ENCODE measurements around the gene PGM1. TPM values are rescaled to one million over a fixed set of nuclear protein-coding genes. Genes with fewer than 3 reads are reported as not detected.

The PGM1 gene
- total RNA-seq, 4 donors from 2014 or later, result 111 to 275 (median 132) TPM

- no peak for TF ChIP-seq CTCF (IDR thresholded peaks at IDR 0.05; ENCODE audit: low read depth)
Measured at GRCh38 chr1:63665410-63665809, 72.2 kb downstream of the PGM1 start.

GRCh38 chr1:63665824-63666223 lies 72.6 kb downstream of the PGM1 start:
- TF ChIP-seq CTCF (IDR thresholded peaks at IDR 0.05; ENCODE audit: low read depth), result no peak

- TF ChIP-seq CTCF (IDR thresholded peaks at IDR 0.05; ENCODE audit: low read depth), result no peak
Measured at GRCh38 chr1:63668298-63668697, 75.1 kb downstream of the PGM1 start.

GRCh38 chr1:63669151-63669961 lies 76.1 kb downstream of the PGM1 start:
- TF ChIP-seq CTCF (IDR thresholded peaks at IDR 0.05; ENCODE audit: low read depth), result no peak

GRCh38 chr1:63670164-63670563 lies 77.0 kb downstream of the PGM1 start:
- no peak for TF ChIP-seq CTCF (IDR thresholded peaks at IDR 0.05; ENCODE audit: low read depth)

GRCh38 chr1:63671514-63671913 lies 78.3 kb downstream of the PGM1 start:
- no peak for TF ChIP-seq CTCF (IDR thresholded peaks at IDR 0.05; ENCODE audit: low read depth)

- TF ChIP-seq CTCF (IDR thresholded peaks at IDR 0.05; ENCODE audit: low read depth), result no peak
Measured at GRCh38 chr1:63674238-63674864, 81.1 kb downstream of the PGM1 start.

All from subcutaneous adipose tissue (tissue), 4 donors.